Stimulated activated CD8-positive, alpha-beta memory T cell treated with anti-CD3 and anti-CD28 coated beads, Interleukin-2, amount 100 ng/mL, for 1 hour (primary cell): ENCODE measurements around the gene TCAP.

ENCODE experiments used
- DNase-seq, 2 donors: peaks; one replicate each; pipeline ENCODE4 v3.0.0-alpha.2; 2020; ENCODE audit warnings: low read depth in 2 of 2

TCAP gene

GRCh38 chr17:39666601-39667261 is 1.6 kb downstream of the TCAP start:
- DNase-seq, result no peak

GRCh38 chr17:39667262-39667944 is 2.3 kb downstream of the TCAP start:
- no peak for DNase-seq

GRCh38 chr17:39667945-39668924 is 3.1 kb downstream of the TCAP start, which contains the start of gene PNMT:
TSS of gene PNMT (plus strand) at chr17:39668453. CDS start at chr17:39668476, 23 bp downstream.
- DNase-seq, result peak; percentile 20 to 47

GRCh38 chr17:39669897-39670735 is 5.0 kb downstream of the TCAP start:
- DNase-seq, result no peak

- DNase-seq, result no peak
These were observed 5.6 kb downstream of the TCAP start for GRCh38 chr17:39670746-39671145.

GRCh38 chr17:39671651-39672521 is 6.7 kb downstream of the TCAP start:
- DNase-seq, result no peak

- DNase-seq, result no peak
These were observed 7.6 kb downstream of the TCAP start for GRCh38 chr17:39672522-39673334.

- DNase-seq, result no peak
These were observed 8.4 kb downstream of the TCAP start for GRCh38 chr17:39673335-39674081.

- no peak for DNase-seq
These were observed 9.0 kb downstream of the TCAP start for GRCh38 chr17:39674179-39674578.

- no peak for DNase-seq
These were observed 9.7 kb downstream of the TCAP start for GRCh38 chr17:39674702-39675389.

GRCh38 chr17:39675390-39676082 is 10.4 kb downstream of the TCAP start:
- no peak for DNase-seq

GRCh38 chr17:39676198-39676819 is 11.2 kb downstream of the TCAP start:
- DNase-seq, result peak in 1 of 2 donors; percentile 15

GRCh38 chr17:39677072-39677471 is 11.9 kb downstream of the TCAP start:
- no peak for DNase-seq

- DNase-seq, result no peak
These were observed 12.6 kb downstream of the TCAP start for GRCh38 chr17:39677542-39678339.

- DNase-seq, result no peak
These were observed 13.4 kb downstream of the TCAP start for GRCh38 chr17:39678340-39679116.
